ENCODE results near the gene HNRNPL.

Gene HNRNPL

GRCh38 chr19:38849147-38849859 is 483 bp downstream of the HNRNPL start:
- Histone ChIP-seq H3K4me3 (ENCODE audit: low read depth, low read length) (peak overlapping the region; percentile 64), H3K36me3 (peaks cover 51% of the 10 kb centered on the region), H3K27me3 (ENCODE audit: insufficient read depth, low read depth, severe bottlenecking) (no peaks in the 10 kb centered on the region), H3K9me3 (ENCODE audit: severe bottlenecking) (no peaks in the 10 kb centered on the region), H3K27ac (peak overlapping the region; percentile 99)
- DNase-seq = peak; percentile 98
- no peak for TF ChIP-seq CTCF (IDR thresholded peaks at IDR 0.05; ENCODE audit: low read depth, low read length)

GRCh38 chr19:38848299-38849146 is 1.3 kb downstream of the HNRNPL start:
- no peaks in the 10 kb centered on the region for H3K9me3 ChIP-seq (ENCODE audit: severe bottlenecking)
- no peak for TF ChIP-seq CTCF (IDR thresholded peaks at IDR 0.05; ENCODE audit: low read depth, low read length)
- H3K27me3 ChIP-seq (ENCODE audit: insufficient read depth, low read depth, severe bottlenecking) = no peaks in the 10 kb centered on the region
- H3K27ac ChIP-seq = peak overlapping the region; percentile 99
- H3K36me3 ChIP-seq = peaks cover 59% of the 10 kb centered on the region
- no peak for DNase-seq
- peak overlapping the region; percentile 64 for H3K4me3 ChIP-seq (ENCODE audit: low read depth, low read length)

- no peak for TF ChIP-seq CTCF (IDR thresholded peaks at IDR 0.05; ENCODE audit: low read depth, low read length)
- Histone ChIP-seq H3K4me3 (ENCODE audit: low read depth, low read length) (no peak overlapping the region), H3K9me3 (ENCODE audit: severe bottlenecking) (no peaks in the 10 kb centered on the region), H3K36me3 (peaks cover 83% of the 10 kb centered on the region), H3K27me3 (ENCODE audit: insufficient read depth, low read depth, severe bottlenecking) (no peaks in the 10 kb centered on the region), H3K27ac (no peak overlapping the region)
- DNase-seq = no peak
Measured at GRCh38 chr19:38846097-38846496, 3.7 kb downstream of the HNRNPL start.

- H3K36me3 ChIP-seq = peaks cover 89% of the 10 kb centered on the region
- no peaks in the 10 kb centered on the region for H3K9me3 ChIP-seq (ENCODE audit: severe bottlenecking)
- TF ChIP-seq CTCF (IDR thresholded peaks at IDR 0.05; ENCODE audit: low read depth, low read length) = no peak
- no peak overlapping the region for H3K27ac ChIP-seq
- DNase-seq = no peak
- H3K4me3 ChIP-seq (ENCODE audit: low read depth, low read length) = no peak overlapping the region
- no peaks in the 10 kb centered on the region for H3K27me3 ChIP-seq (ENCODE audit: insufficient read depth, low read depth, severe bottlenecking)
Measured at GRCh38 chr19:38845374-38846024, 4.3 kb downstream of the HNRNPL start.

- no peaks in the 10 kb centered on the region for H3K27me3 ChIP-seq (ENCODE audit: insufficient read depth, low read depth, severe bottlenecking)
- TF ChIP-seq CTCF (IDR thresholded peaks at IDR 0.05; ENCODE audit: low read depth, low read length) = no peak
- H3K36me3 ChIP-seq = peaks cover 97% of the 10 kb centered on the region
- H3K27ac ChIP-seq = no peak overlapping the region
- H3K4me3 ChIP-seq (ENCODE audit: low read depth, low read length) = no peak overlapping the region
- H3K9me3 ChIP-seq (ENCODE audit: severe bottlenecking) = no peaks in the 10 kb centered on the region
- DNase-seq = no peak
Measured at GRCh38 chr19:38844093-38844686, 5.6 kb downstream of the HNRNPL start.
